ENCODE data around the gene ANKRD40CL.

Gene ANKRD40CL

DNA sequence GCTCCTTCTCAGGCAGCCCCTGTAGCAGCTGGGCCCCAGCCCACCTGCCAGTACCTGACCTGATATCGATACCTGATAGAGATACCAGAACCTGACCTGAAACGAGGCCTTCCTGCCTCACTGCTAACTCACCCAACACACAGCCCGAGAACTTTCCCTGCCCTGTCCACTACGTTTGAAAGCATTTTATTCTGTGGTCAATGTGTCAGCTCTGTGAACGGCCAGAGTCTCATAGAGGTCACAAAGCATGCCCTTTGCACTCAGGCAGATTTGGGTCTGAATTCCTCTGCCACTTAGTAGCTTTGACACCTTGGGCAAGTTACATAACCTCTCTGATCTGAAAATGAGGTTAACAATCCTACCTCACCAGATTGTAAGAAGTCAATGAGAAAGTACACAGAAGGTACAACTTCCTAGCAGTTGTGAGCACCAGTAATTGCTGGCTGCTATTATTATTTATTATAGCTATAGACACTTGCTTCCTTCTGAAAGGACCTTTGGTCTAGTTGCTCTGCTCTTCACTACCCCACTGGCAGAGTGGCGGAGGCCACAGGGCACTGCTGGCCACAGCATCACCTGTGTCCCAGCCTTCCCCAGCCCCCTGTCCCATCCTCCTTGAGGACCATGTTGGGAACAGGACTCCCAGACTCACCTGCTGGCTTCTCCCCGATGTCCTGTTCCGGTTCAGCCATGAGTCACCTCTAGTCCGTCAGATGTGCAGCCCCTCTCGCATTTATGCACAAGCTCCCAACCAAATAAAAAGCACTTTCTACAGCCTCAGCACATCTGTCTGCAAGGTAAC, 895 bp downstream of the ANKRD40CL start:
- no peak overlapping the region for H3K4me3 ChIP-seq (ENCODE audit: low read depth, low read length)
- TF ChIP-seq MYC (IDR thresholded peaks at IDR 0.05; ENCODE audit: low read depth, low read length) (no peak), POLR2A (IDR thresholded peaks at IDR 0.05; ENCODE audit: extremely low read depth, insufficient read length) (no peak)
- TF ChIP-seq, protein P1, sequence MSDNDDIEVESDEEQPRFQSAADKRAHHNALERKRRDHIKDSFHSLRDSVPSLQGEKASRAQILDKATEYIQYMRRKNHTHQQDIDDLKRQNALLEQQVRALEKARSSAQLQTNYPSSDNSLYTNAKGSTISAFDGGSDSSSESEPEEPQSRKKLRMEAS (IDR thresholded peaks at IDR 0.05; ENCODE audit: low read depth, low read length), result no peak
- TF ChIP-seq, protein P2, sequence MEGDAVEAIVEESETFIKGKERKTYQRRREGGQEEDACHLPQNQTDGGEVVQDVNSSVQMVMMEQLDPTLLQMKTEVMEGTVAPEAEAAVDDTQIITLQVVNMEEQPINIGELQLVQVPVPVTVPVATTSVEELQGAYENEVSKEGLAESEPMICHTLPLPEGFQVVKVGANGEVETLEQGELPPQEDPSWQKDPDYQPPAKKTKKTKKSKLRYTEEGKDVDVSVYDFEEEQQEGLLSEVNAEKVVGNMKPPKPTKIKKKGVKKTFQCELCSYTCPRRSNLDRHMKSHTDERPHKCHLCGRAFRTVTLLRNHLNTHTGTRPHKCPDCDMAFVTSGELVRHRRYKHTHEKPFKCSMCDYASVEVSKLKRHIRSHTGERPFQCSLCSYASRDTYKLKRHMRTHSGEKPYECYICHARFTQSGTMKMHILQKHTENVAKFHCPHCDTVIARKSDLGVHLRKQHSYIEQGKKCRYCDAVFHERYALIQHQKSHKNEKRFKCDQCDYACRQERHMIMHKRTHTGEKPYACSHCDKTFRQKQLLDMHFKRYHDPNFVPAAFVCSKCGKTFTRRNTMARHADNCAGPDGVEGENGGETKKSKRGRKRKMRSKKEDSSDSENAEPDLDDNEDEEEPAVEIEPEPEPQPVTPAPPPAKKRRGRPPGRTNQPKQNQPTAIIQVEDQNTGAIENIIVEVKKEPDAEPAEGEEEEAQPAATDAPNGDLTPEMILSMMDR (IDR thresholded peaks at IDR 0.05; ENCODE audit: low read depth, low read length), result no peak
- DNase-seq (ENCODE audit: low read depth), result no peak

DNA sequence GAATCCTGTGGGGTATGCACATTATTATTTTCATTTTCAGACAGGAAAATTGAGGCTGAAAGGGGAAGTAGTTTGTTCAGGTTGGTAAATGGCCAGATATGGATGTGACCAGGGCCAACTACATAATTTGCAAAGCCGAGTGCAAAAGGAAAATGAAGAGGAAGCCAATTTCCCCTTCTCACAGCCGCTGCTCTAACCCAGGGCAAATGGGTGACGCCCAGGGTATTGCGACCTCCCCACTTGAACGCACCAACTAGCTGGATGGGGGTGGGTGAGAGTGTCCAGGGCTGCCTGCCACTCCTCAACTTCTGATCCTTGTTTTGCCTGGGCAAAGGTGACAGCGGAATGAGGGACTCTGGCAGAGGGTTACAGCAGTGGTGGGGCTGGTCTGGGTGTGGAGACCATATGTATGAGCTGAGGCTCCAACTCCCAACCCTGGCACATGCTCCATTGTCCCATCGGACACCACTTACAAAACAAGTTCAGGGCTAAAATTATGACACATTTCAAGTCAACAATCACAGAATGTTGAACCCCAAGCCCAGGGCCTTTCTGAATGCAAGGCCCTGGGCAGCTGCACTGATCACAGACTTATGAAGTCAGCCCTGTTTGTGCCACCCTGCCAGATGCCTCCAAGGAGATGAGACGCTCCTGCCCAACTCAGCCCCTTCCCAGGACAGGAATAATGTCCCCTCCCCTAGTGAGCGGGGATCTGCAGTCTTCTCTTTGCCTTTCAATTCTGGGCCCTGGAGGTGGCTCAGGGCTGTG, 1.7 kb downstream of the ANKRD40CL start:
- no peak overlapping the region for H3K4me3 ChIP-seq (ENCODE audit: low read depth, low read length)
- DNase-seq (ENCODE audit: low read depth), result peak; percentile 61
- no peak for TF ChIP-seq POLR2A (IDR thresholded peaks at IDR 0.05; ENCODE audit: extremely low read depth, insufficient read length)
- TF ChIP-seq, protein P2 (IDR thresholded peaks at IDR 0.05; ENCODE audit: low read depth, low read length), result no peak
- TF ChIP-seq, protein P1 (IDR thresholded peaks at IDR 0.05; ENCODE audit: low read depth, low read length), result no peak
- no peak for TF ChIP-seq MYC (IDR thresholded peaks at IDR 0.05; ENCODE audit: low read depth, low read length)

DNA sequence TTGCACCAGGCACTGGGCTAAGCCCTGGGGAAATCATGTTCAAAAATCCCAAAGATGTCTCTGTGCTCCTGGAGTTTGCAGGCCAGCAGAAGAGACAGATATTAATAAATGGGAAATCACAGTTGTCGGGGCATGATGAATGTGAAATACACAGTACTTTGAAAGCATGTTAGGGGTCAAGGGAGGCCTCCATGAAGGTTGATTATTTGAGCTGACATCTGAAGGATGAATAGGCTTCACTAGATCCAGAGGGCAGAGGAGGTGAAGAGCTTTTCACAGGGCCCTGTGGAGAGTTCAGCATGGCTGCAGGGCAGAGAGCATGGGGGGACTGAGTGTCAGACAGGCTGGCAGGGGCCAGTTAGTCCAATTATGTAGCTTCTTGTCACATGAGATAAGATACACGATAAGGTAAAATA, 2.6 kb downstream of the ANKRD40CL start:
- no peak overlapping the region for H3K4me3 ChIP-seq (ENCODE audit: low read depth, low read length)
- TF ChIP-seq, protein P1 (IDR thresholded peaks at IDR 0.05; ENCODE audit: low read depth, low read length), result no peak
- no peak for TF ChIP-seq POLR2A (IDR thresholded peaks at IDR 0.05; ENCODE audit: extremely low read depth, insufficient read length)
- no peak for DNase-seq (ENCODE audit: low read depth)

DNA sequence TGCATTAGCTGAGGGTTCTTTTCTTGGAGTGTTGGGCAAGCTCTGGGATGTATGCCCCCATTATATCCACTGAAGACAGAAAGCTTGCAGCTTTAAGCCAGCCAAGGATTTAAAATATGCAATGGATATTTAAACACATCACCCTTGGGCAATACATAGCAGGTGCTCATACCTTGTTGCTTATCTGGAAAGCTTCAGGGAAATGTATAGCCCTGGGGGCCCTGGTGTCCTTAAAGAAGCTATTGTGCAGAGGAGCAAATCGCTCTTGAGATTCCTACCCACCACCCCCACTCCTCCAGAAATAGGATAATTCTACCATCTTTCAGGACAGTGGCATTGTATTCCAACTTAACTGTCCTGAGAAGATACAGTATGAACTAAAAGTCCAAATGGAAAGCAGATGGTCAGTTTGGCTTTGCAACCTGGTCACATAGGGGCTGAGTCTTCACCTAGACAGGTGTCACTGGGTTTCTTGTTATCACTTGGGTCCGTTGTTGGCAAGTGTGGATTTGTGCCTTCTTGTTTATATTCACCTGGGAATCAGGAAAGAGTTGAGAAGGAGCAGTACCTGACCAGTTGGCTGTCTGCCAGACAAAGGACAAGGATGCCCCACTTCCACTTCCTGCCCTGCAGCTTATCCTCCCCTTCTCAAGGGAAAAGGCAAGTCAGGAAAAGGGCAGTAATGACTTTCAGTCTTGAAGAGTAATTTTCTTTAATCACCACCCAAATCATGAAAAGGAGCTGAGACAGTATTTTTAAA, 3.4 kb downstream of the ANKRD40CL start:
- TF ChIP-seq, protein P1 (IDR thresholded peaks at IDR 0.05; ENCODE audit: low read depth, low read length), result no peak
- no peak for DNase-seq (ENCODE audit: low read depth)
- H3K4me3 ChIP-seq (ENCODE audit: low read depth, low read length), result no peak overlapping the region

DNA sequence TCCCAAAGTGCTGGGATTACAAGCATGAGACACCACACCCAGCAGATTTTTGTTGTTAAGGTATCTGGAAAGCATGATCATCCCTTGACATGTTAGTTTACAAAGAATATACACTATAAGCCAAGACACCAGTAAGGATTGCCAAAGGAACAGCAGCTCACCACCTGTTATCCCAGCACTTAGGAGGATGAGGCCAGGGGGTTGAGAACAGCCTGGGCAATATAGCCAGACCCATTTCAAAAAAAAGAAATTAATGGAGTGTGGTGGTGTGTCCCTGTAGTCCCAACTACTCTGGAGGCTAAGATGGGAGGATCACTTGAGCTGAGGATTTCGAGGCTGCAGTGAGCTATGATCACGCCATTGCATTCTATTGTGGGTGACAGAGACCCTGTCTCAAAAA, 5.1 kb downstream of the ANKRD40CL start:
- no peak overlapping the region for H3K4me3 ChIP-seq (ENCODE audit: low read depth, low read length)
- DNase-seq (ENCODE audit: low read depth), result no peak
- TF ChIP-seq MYC (IDR thresholded peaks at IDR 0.05; ENCODE audit: low read depth, low read length), result no peak
- no peak for TF ChIP-seq POLR2A (IDR thresholded peaks at IDR 0.05; ENCODE audit: extremely low read depth, insufficient read length)
- TF ChIP-seq, protein P1 (IDR thresholded peaks at IDR 0.05; ENCODE audit: low read depth, low read length), result no peak
- TF ChIP-seq, protein P2 (IDR thresholded peaks at IDR 0.05; ENCODE audit: low read depth, low read length), result no peak

DNA sequence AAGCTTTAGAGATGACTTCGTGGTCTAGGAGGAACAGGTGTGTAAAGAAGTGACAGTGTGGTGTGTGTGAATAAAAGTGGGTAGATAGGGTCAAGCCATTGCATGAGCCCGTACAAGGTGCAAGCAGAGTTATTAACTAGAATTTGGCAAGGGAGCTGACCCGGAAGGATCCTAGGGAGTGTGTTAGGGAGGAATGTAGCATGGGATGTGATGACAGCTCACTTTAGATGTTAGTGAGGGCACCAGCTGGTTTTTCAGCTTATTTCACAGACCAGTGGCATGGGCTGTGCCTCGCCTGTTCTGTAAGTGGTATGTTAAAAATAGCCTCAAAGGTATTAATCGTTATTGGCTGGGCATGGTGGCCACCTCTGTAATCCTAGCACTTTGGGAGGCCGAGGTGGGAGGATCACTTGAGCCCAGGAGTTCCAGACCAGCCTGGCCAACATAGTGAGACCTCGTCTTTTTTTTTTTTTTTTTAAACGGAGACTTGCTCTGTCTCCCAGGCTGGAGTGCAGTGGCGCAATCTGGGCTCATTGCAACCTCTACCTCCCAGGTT, 8.3 kb downstream of the ANKRD40CL start:
- no peak overlapping the region for H3K4me3 ChIP-seq (ENCODE audit: low read depth, low read length)
- DNase-seq (ENCODE audit: low read depth), result no peak
- TF ChIP-seq, protein P2 (IDR thresholded peaks at IDR 0.05; ENCODE audit: low read depth, low read length), result no peak
- TF ChIP-seq POLR2A (IDR thresholded peaks at IDR 0.05; ENCODE audit: extremely low read depth, insufficient read length) (no peak), MYC (IDR thresholded peaks at IDR 0.05; ENCODE audit: low read depth, low read length) (no peak)
- TF ChIP-seq, protein P1 (IDR thresholded peaks at IDR 0.05; ENCODE audit: low read depth, low read length), result no peak
